ENCODE measurements around the gene CYBC1.
"Not testable (repeated sequence)": the region's sequence is repeated elsewhere in the genome, so short reads cannot be mapped to it uniquely, and the experiment has no call there.

CYBC1 gene

GRCh38 chr17:82457073-82457928 is 6.7 kb upstream of the CYBC1 start:
- H3K4me3 ChIP-seq (ENCODE audit: low read length), result peak overlapping the region; percentile 58
- no peak for TF ChIP-seq CTCF (conservative IDR thresholded peaks at IDR 0.05; ENCODE audit: low read depth, low read length)
- DNase-seq (ENCODE audit: low read depth), result no peak

GRCh38 chr17:82453706-82454105 is 3.2 kb upstream of the CYBC1 start:
- not testable (repeated sequence) for DNase-seq (ENCODE audit: low read depth); H3K4me3 ChIP-seq (ENCODE audit: low read length)

- not testable (repeated sequence) for DNase-seq (ENCODE audit: low read depth); H3K4me3 ChIP-seq (ENCODE audit: low read length)
Observed at GRCh38 chr17:82453151-82453550, 2.6 kb upstream of the CYBC1 start.

GRCh38 chr17:82452162-82452561 is 1.6 kb upstream of the CYBC1 start:
- H3K4me3 ChIP-seq (ENCODE audit: low read length), result no peak overlapping the region
- no peak for DNase-seq (ENCODE audit: low read depth)
- TF ChIP-seq CTCF (conservative IDR thresholded peaks at IDR 0.05; ENCODE audit: low read depth, low read length), result no peak

GRCh38 chr17:82449883-82450356 is 632 bp downstream of the CYBC1 start:
- DNase-seq (ENCODE audit: low read depth), result no peak
- H3K4me3 ChIP-seq (ENCODE audit: low read length), result peak overlapping the region; percentile 87
- TF ChIP-seq CTCF (conservative IDR thresholded peaks at IDR 0.05; ENCODE audit: low read depth, low read length), result no peak

- H3K4me3 ChIP-seq (ENCODE audit: low read length), result peak overlapping the region; percentile 87
- TF ChIP-seq CTCF (conservative IDR thresholded peaks at IDR 0.05; ENCODE audit: low read depth, low read length), result no peak
- DNase-seq (ENCODE audit: low read depth), result no peak
Observed at GRCh38 chr17:82449131-82449882, 1.2 kb downstream of the CYBC1 start.

GRCh38 chr17:82447876-82448275 is 2.7 kb downstream of the CYBC1 start:
- no peak overlapping the region for H3K4me3 ChIP-seq (ENCODE audit: low read length)
- TF ChIP-seq CTCF (conservative IDR thresholded peaks at IDR 0.05; ENCODE audit: low read depth, low read length), result no peak
- no peak for DNase-seq (ENCODE audit: low read depth)

GRCh38 chr17:82446649-82447048 is 3.9 kb downstream of the CYBC1 start:
- DNase-seq (ENCODE audit: low read depth), result no peak
- TF ChIP-seq CTCF (conservative IDR thresholded peaks at IDR 0.05; ENCODE audit: low read depth, low read length), result no peak
- H3K4me3 ChIP-seq (ENCODE audit: low read length), result no peak overlapping the region

Measured in retinal pigment epithelial cell (primary cell).